ENCODE results near the gene LRP6. TPM values are rescaled to one million over a fixed set of nuclear protein-coding genes. Genes with fewer than 3 reads are reported as not detected.

Gene LRP6
- total RNA-seq, 1 donor from 2014 or later = 40.9 TPM

GRCh38 chr12:12226187-12226586 lies 40.7 kb downstream of the LRP6 start:
- no peaks in the 10 kb centered on the region for H3K27me3 Mint-ChIP-seq (ENCODE audit: low read depth, unreplicated experiment)
- no peak overlapping the region for H3K9ac ChIP-seq (ENCODE audit: low read length)
- no peak for FAIRE-seq
- peak overlapping the region; percentile 13 for H3K27ac Mint-ChIP-seq (ENCODE audit: unreplicated experiment)
- H3K4me3 ChIP-seq (ENCODE audit: insufficient read depth, low read depth, low read length) = no peak overlapping the region
- no peak overlapping the region for H3K4me2 ChIP-seq (ENCODE audit: low read length)
- DNase-seq (ENCODE audit: low read depth) = no peak
- H3K27ac ChIP-seq (ENCODE audit: low read depth, low read length) = no peak overlapping the region
- H3K4me1 Mint-ChIP-seq (ENCODE audit: low read depth, unreplicated experiment) = peaks cover 22% of the 10 kb centered on the region
- no peaks in the 10 kb centered on the region for H3K36me3 ChIP-seq (ENCODE audit: insufficient read depth, low read length)
- H3K9me3 Mint-ChIP-seq (ENCODE audit: unreplicated experiment) = peaks cover 2% of the 10 kb centered on the region
- no peak overlapping the region for H2AFZ ChIP-seq (ENCODE audit: low read depth, low read length)
- peaks cover 77% of the 10 kb centered on the region for H4K20me1 ChIP-seq (ENCODE audit: insufficient read depth, low read length)
- H3K27me3 ChIP-seq (ENCODE audit: insufficient read depth, low read length) = no peaks in the 10 kb centered on the region
- H3K36me3 Mint-ChIP-seq (ENCODE audit: low read depth, unreplicated experiment) = peaks cover 1% of the 10 kb centered on the region
- peaks cover 92% of the 10 kb centered on the region for H3K79me2 ChIP-seq (ENCODE audit: insufficient read depth, low read length)
- no peaks in the 10 kb centered on the region for H3K9me3 ChIP-seq (ENCODE audit: insufficient read depth, low read depth, low read length)
- H3K4me3 Mint-ChIP-seq (ENCODE audit: unreplicated experiment) = peak overlapping the region; percentile 30
- peaks cover 12% of the 10 kb centered on the region for H3K4me1 ChIP-seq (ENCODE audit: insufficient read depth, low read length)
- TF ChIP-seq CTCF (IDR thresholded peaks at IDR 0.05; ENCODE audit: insufficient read depth, low read depth, low read length) (no peak), EZH2 (IDR thresholded peaks at IDR 0.05; ENCODE audit: insufficient read depth, low read length) (no peak)

- Histone ChIP-seq H3K4me2 (ENCODE audit: low read length) (peak overlapping the region; percentile 40), H3K27me3 (ENCODE audit: insufficient read depth, low read length) (no peaks in the 10 kb centered on the region), H3K36me3 (ENCODE audit: insufficient read depth, low read length) (no peaks in the 10 kb centered on the region), H3K9me3 (ENCODE audit: insufficient read depth, low read depth, low read length) (no peaks in the 10 kb centered on the region), H3K4me3 (ENCODE audit: insufficient read depth, low read depth, low read length) (no peak overlapping the region), H2AFZ (ENCODE audit: low read depth, low read length) (no peak overlapping the region), H3K4me1 (ENCODE audit: insufficient read depth, low read length) (peaks cover 12% of the 10 kb centered on the region), H3K9ac (ENCODE audit: low read length) (no peak overlapping the region), H4K20me1 (ENCODE audit: insufficient read depth, low read length) (peaks cover 80% of the 10 kb centered on the region), H3K79me2 (ENCODE audit: insufficient read depth, low read length) (peaks cover 92% of the 10 kb centered on the region), H3K27ac (ENCODE audit: low read depth, low read length) (peak overlapping the region; percentile 43)
- no peaks in the 10 kb centered on the region for H3K36me3 Mint-ChIP-seq (ENCODE audit: low read depth, unreplicated experiment)
- FAIRE-seq (peak; percentile 9), DNase-seq (ENCODE audit: low read depth) (peak; percentile 81)
- no peak for TF ChIP-seq CTCF (IDR thresholded peaks at IDR 0.05; ENCODE audit: insufficient read depth, low read depth, low read length)
- TF ChIP-seq EZH2 (IDR thresholded peaks at IDR 0.05; ENCODE audit: insufficient read depth, low read length) = no peak
- peak overlapping the region; percentile 21 for H3K27ac Mint-ChIP-seq (ENCODE audit: unreplicated experiment)
- peaks cover 33% of the 10 kb centered on the region for H3K4me1 Mint-ChIP-seq (ENCODE audit: low read depth, unreplicated experiment)
- H3K4me3 Mint-ChIP-seq (ENCODE audit: unreplicated experiment) = peak overlapping the region; percentile 2
- H3K27me3 Mint-ChIP-seq (ENCODE audit: low read depth, unreplicated experiment) = no peaks in the 10 kb centered on the region
- peaks cover 2% of the 10 kb centered on the region for H3K9me3 Mint-ChIP-seq (ENCODE audit: unreplicated experiment)
Observed at GRCh38 chr12:12224240-12224940, 42.5 kb downstream of the LRP6 start.

- DNase-seq (ENCODE audit: low read depth) = no peak
- peaks cover 41% of the 10 kb centered on the region for H3K4me1 Mint-ChIP-seq (ENCODE audit: low read depth, unreplicated experiment)
Observed at GRCh38 chr12:12221560-12221959, 45.3 kb downstream of the LRP6 start.

More at GRCh38 chr12:12221560-12221959, 45.3 kb downstream of the LRP6 start:
- Histone ChIP-seq H3K27me3 (ENCODE audit: insufficient read depth, low read length) (no peaks in the 10 kb centered on the region), H3K4me1 (ENCODE audit: insufficient read depth, low read length) (peaks cover 12% of the 10 kb centered on the region), H3K27ac (ENCODE audit: low read depth, low read length) (no peak overlapping the region), H3K36me3 (ENCODE audit: insufficient read depth, low read length) (no peaks in the 10 kb centered on the region), H3K79me2 (ENCODE audit: insufficient read depth, low read length) (peaks cover 96% of the 10 kb centered on the region), H4K20me1 (ENCODE audit: insufficient read depth, low read length) (peaks cover 74% of the 10 kb centered on the region), H3K9ac (ENCODE audit: low read length) (no peak overlapping the region), H3K4me2 (ENCODE audit: low read length) (no peak overlapping the region), H2AFZ (ENCODE audit: low read depth, low read length) (no peak overlapping the region), H3K4me3 (ENCODE audit: insufficient read depth, low read depth, low read length) (no peak overlapping the region), H3K9me3 (ENCODE audit: insufficient read depth, low read depth, low read length) (no peaks in the 10 kb centered on the region)
- Mint-ChIP-seq H3K36me3 (ENCODE audit: low read depth, unreplicated experiment) (peaks cover 2% of the 10 kb centered on the region), H3K27me3 (ENCODE audit: low read depth, unreplicated experiment) (no peaks in the 10 kb centered on the region), H3K27ac (ENCODE audit: unreplicated experiment) (no peak overlapping the region), H3K9me3 (ENCODE audit: unreplicated experiment) (peaks cover 2% of the 10 kb centered on the region), H3K4me3 (ENCODE audit: unreplicated experiment) (no peak overlapping the region)
- FAIRE-seq = no peak
- TF ChIP-seq EZH2 (IDR thresholded peaks at IDR 0.05; ENCODE audit: insufficient read depth, low read length) (no peak), CTCF (IDR thresholded peaks at IDR 0.05; ENCODE audit: insufficient read depth, low read depth, low read length) (no peak)

Measured in astrocyte (in vitro differentiated cells and primary cell).